ENCODE results near the gene HSP90AB1.

HSP90AB1 gene

GRCh38 chr6:44269921-44270525, 23.1 kb downstream of the HSP90AB1 start, which contains the start of gene TMEM151B:
TSS of gene TMEM151B (plus strand) at chr6:44270450. CDS start at chr6:44270743, 293 bp downstream.
- DNase-seq, result peak; percentile 56

- DNase-seq, result no peak
Observed at GRCh38 chr6:44270526-44271405, 23.9 kb downstream of the HSP90AB1 start.

DNA sequence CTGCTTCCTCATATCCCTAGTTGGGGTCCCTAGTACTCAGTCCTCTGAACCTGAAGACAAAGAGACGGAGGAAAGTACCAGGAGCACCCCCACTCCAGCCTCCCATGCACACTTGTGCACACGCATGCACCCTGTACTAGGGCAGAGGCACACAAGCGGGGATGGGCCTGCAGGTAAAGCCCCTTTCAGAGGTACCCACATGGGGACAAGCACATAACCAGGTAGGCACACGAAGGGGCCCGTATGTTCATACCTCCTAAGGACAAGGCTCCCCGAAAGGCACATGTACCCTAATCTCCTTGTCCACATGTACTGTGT, 24.5 kb downstream of the HSP90AB1 start:
- no peak for DNase-seq

GRCh38 chr6:44271914-44272313, 25.0 kb downstream of the HSP90AB1 start:
- DNase-seq, result no peak

DNA sequence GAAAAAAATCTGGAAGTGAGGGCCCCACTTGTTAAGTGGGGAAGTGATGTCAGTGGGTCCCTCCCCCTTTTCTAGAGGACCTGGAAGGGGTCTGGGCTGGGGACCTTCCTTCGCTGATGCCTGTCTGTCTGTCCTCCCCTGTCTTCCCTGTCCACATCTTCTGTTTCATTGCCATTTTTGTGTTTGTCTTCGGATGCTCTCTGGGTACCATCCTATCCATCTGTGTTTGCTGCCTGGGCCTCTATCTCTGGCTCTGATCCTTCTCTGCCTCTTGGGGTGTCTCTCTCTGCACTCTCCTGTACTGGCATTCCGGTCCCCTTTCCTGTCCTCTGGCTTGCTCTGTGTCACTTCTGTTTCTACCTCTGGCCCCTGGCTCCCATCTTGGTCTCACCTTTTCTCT, 25.6 kb downstream of the HSP90AB1 start:
- DNase-seq, result no peak

DNA sequence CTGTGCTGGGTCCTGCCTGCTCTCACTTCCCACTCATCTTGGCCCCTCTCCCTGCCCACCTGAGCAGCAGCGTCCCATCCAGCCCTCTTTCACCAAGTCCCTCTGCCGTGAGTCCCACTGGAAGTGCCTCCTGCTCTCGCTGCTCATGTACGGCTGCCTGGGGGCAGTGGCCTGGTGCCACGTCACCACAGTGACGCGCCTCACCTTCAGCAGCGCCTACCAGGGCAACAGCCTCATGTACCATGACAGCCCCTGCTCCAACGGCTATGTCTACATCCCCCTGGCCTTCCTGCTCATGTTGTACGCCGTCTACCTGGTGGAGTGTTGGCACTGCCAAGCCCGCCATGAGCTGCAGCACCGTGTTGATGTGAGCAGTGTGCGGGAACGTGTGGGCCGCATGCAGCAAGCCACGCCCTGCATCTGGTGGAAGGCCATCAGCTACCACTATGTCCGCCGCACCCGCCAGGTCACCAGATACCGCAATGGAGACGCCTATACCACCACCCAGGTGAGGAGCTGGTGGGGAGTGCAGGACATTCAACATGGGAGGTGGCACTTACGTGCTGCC, 26.2 kb downstream of the HSP90AB1 start:
- no peak for DNase-seq

GRCh38 chr6:44273617-44274016, 26.7 kb downstream of the HSP90AB1 start:
- DNase-seq, result no peak

GRCh38 chr6:44275271-44275748, 28.4 kb downstream of the HSP90AB1 start:
- no peak for DNase-seq

- DNase-seq, result no peak
Observed at GRCh38 chr6:44275749-44276648, 29.1 kb downstream of the HSP90AB1 start.

- DNase-seq, result no peak
Observed at GRCh38 chr6:44276667-44277640, 30.1 kb downstream of the HSP90AB1 start.

DNA sequence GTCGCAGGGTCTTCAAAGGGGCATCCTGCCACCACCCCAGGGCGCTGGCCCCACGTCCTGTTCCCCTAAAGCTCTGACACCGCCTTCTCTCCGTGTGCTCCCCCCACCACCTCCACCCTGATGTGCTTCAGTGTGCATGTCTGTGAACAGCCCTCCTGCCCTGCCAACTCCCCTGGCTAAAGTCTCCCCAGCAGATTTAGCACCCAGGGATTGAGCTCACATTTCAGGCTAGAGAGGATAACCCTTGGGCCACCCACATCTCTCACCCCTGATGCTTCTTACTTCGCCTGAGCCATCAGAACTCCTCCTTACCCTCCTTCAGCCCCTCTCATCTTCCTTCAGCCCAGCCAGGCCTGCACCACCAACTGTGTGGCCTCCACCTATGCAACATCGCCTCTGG, 30.9 kb downstream of the HSP90AB1 start:
- DNase-seq, result no peak

DNA sequence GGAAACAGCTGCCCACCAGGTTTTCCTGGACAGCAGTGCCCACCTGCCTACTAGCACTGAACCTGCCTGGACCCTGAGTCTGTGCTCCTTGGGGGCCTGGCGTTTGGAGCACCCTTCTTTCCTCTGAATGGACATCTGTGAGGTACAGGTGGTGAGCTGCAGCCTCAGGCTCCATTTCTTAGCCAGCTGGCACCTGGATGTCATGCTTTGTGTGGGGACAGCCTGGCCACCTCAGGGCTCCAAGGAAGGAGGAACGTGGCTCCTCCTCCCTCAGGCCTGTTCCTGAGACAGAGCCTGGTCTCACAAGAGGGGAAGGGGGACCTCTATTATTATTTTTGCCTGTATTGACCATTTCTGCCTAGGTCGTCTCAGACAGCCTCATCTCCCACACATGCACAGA, 31.4 kb downstream of the HSP90AB1 start:
- no peak for DNase-seq

DNA sequence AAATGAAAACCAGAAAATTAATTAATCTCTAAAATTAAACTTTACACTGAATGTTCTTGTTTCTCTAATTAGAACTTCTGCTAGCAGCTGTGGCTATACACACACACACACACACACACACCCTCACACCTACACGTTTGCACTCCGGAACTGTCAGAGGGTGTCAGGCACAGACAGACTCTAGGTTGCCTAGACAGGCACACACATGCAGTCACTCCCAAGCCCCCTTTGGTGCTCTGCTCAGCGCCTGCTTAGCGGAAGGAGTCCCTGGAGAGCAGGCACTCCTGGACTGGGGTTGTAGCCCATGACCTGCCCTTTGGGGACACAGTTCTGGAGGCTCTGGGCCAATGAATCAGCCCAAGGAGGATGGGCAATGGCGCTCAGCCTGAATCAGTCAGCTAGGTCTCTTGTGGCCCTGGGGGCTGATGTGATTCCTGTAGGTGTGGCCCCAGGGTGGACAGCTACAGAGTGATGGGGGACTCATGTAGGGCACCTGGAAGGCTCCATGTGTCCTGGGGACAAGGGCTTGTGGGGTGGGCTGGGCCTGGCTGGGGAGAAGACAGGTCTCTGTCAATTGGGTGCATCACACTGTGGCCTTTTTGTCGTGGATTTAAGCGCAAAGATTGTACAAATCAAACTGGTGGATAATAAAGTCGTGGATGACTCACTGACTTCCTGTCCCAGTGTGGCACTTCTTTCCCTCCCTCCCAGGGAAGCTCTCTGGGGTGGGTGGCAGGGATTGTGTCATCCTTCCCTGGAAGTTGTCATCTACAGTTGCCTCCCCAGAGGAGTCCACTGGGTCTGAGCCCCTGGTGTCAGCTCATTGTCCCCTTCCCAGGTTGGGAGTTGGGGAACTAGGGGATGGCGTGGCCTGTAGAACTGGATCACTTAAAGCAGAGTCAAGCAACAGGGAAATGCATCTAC, 32.1 kb downstream of the HSP90AB1 start:
- no peak for DNase-seq

DNA sequence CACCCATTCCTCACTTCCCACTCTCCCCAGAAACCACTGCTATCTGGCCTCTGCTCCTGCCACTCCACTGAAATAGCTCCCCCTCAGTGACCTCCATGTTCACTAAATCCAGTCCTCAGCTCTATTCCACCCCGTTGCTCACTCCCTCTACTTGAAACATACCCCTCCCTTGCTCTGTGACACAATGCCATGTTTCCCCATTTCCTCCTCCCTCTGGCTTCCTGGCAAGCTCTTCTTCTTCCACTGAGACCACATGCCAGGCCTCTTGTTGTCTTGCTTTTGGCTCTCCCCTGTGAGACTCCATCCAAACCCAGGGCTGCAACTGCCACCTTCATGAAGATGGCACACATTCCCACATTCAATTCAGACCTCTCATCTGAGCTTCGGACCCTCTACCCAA, 37.2 kb downstream of the HSP90AB1 start:
- no peak for DNase-seq

- no peak for DNase-seq
Observed at GRCh38 chr6:44284867-44285266, 38.0 kb downstream of the HSP90AB1 start.

DNA sequence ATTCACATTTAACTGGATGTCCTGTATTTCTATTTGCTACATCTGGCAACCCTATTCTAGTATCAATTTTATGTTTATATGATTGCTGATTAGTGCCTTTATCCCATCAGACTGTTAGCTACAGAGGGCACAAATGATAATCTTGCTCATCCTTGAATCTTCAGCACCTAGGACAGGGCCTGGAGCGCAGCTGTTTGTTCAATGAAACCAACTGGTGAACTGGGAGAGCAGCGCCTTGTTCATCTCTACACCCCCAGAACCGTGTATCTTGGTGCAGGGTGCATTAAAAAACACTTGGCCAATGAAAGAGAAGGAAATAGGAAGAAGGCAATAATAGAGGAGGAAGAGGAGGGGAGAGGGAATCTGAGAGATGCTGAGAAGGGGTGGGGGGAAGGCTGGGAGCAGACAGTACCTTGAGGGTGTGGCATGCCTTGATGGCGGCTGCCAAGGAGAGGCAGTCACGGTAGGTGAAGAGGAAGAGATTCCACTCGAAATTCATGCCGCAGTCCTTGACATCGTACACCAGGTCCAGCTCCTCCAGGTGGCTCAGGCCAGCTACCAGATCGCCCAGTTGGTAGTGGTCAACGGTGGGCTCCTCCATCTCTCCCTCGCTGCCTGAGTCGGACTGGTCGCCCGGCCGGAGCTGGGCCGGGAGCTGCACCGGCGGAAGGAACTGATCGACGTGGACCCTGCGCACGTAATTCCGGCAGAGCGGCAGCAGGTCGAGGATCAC, 38.8 kb downstream of the HSP90AB1 start:
- no peak for DNase-seq

DNA sequence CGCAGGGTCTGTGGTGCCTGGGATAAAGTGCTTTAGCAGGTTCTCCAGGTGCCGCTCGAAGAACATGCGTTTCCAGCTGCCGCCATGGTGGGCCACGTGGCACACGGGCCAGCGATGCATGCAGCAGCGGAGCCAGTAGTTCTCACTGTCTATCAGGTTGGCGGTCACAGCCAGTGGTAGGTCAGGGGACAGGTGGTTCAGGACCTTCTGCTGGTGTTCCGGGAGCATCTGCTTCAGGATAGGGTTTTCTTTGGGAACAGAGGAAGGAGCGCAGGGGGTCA, 39.3 kb downstream of the HSP90AB1 start:
- no peak for DNase-seq

DNA sequence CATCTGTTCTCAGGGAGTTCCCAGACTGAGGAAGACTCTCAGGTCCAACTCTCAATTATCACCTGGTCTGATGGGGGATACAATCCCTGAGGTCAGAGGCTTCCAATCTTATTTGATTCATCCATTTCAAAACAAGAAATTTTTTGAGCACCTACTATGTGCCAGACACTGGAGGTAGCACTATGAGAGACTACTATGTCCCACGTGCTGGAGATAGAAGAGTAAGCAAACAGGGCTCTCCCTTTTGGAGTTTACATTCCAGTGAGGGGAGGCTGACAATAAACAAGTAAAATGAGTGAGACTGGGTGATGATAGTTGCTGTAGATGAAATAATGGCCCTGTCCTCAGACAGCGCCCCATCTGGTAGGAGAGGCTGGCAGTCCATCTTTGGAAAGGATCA, 39.8 kb downstream of the HSP90AB1 start:
- DNase-seq, result no peak

DNA sequence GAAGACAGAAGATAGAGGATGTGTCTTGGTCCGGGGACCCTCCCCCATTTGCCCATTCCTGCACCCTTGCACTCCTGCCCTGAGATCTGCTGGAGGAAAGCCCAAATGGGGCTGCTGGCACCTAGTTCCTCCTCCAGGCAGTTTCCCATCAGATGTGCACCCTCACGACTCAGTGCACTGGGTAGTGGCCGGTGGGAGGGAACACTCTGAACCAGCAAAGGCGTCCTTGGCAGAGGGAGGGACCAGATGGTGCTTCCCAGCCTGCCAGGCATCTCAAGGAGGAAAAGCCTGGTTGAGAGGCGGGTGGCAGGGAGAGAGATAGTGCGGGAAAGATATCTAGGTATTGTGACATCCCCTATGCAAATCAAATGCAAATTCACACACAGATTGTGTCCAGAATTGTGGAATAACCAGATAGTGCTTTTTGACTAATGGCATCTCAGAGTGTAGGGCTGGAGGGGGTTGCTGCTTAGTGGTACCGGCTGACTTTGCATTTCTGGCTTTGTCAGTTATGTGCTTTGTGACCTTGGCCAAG, 42.9 kb downstream of the HSP90AB1 start:
- no peak for DNase-seq

DNA sequence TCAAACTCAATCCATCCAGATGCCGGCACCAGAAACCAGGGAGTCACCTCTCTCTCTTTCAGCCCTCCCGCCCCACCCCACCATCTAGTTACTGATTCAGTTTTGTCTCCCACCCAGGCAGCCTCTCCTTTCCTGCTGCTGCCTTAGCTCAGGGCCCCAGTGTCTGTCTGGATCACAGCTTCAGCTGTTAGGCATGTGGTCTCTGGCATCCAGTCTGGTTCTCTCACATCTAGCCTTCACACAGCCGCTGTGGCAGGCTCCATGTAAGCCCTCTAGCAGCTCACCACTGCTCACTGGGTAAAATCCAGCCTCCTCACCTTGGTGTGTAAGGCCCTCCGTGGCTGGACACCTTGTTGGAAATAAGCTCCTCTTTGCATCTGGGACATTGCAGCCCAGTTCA, 44.9 kb downstream of the HSP90AB1 start:
- no peak for DNase-seq

All from activated CD8-positive, alpha-beta memory T cell treated with anti-CD3 and anti-CD28 coated beads, Interleukin-2, amount 50 U/mL, for 4 hours (primary cell).